ENCODE measurements around the gene GALNT1. TPM values are rescaled to one million over a fixed set of nuclear protein-coding genes. Genes with fewer than 3 reads are reported as not detected.
"Not testable (repeated sequence)": the region's sequence is repeated elsewhere in the genome, so short reads cannot be mapped to it uniquely, and the experiment has no call there.

The GALNT1 gene
- total RNA-seq = 127 and 164 TPM in 2 replicates

DNA sequence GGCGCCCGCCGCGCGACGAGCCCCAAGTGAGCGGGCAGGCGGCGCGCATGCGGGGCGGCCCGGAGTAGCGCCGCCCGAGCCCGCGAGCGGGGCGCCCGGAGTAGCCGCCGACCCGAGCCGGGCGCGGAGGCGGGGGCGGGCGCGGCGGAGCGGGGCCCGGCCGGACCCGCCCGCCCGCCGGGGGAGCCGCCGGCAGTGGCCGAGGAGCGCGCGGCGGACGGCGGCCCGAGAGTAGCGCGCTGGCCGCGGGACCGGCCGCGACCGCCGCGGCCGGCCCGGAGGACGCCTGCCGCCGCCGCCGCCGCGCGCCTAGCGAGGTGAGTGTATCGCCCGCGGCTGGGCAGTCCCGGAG, at the start of gene GALNT1:
TSS of gene GALNT1 (plus strand) at position 195 of the 352 bp plus-strand sequence. CDS start 72,923 bp downstream, outside the sequence.
- DNase-seq (ENCODE audit: low read depth in 2 of 2) = peak in 1 of 2 donors; percentile 25

DNA sequence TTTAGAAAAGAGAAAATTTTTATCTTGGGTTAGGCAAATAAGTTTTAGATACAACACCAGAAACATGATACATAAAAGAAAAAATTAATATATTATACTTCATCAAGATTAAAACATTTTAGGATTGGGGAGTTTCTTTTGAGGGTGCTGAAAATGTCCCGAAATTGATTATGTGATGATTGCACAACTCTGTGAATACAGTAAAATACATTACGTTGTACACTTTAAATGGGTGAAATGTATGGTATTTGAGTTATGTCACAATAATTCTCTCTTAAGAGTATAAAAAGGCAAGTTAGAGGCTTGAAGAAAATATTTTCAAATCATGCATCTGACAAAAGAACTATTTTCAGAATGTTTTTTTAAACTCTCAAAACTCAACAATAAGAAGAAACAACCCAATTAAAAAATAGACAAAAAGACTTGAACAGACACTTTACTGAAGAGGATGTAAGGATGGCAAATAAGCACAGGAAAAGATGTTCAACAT, 47.6 kb upstream of the GALNT1 start:
- DNase-seq (ENCODE audit: low read depth in 2 of 2) = no peak

DNA sequence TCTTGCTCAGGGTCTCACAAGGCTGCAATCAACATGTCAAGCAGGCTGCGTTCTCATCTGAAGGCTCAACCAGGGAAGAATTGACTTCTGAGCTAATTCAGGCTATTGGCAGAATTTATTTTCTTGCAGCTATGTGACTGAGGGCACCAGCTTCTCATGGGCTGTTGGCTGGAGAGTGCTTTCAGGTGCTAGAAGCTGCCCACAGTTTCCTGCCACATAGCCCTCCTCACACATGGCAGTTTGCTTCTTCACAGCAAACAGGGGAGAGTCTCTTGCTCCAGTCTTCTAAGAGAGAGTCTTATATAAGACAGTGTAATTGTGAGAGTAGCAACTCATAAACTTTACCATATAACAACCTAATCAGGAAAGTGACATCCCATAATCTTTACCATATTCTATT, 46.2 kb upstream of the GALNT1 start:
- DNase-seq (ENCODE audit: low read depth in 2 of 2) = no peak

DNA sequence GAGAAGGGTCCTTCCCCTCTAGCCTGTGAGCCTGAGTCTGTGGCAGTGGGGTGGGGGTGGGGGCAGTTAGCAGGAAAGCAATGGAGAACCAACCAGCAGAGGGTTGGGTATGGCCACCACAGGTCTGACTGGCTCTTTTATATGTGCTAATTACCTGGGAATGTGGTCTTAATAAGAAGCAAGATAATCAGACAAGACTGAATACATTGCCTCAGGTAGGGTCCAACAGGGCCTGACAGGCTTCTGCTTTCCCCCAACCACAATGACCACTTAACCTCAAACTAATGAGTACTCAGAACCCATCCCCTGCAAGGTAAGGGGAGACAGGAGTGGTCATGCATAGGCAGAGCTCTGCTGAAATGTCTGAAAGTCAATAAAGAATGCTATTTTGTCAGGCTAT, 39.2 kb upstream of the GALNT1 start:
- no peak for DNase-seq (ENCODE audit: low read depth in 2 of 2)

DNA sequence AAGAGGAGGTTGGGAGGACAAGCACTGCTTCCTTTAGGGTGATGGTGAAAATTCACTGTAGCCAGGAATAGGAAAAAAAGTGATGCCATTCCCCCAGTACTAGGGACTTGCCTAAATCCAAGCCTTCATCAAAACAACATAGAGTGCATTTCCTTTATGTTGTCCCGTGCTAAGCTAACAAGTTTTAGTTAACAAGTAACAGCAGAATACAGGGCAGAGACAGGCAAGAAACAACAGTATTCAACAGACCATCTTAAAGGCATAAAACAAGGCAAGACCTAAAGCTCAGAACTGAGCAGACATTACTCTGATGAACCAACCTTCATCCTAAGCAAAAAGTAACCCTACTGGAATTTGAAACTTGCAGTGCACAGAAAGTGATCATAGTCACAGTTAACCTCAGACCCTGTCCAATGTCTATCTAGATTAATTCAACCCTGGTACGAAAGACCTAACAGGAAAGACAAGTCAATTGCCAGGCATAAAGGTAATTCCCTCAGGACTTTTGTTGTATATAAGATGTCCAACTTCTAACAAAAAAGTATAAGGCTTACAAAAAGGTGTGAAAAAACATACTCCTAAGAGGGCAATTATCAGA, 34.4 kb upstream of the GALNT1 start:
- no peak for DNase-seq (ENCODE audit: low read depth in 2 of 2)

DNA sequence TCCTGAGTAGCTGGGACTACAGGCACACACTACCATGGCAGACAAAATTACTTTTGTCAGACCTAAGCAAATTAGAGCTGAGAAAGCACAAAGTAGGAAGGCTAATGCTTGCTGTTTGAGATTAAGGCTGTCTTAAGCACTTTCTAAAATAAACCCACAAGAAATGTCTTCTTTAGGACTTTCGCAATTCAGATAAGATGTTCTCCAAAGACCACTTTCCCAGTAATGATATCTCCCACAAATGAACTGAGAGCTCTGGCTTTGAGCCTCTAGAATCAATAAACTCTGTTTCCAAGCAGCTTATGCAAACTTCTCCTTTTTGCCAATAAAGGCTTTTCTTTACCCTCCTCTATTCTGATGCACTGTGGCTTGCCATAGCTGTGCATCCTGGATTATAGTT, 32.0 kb upstream of the GALNT1 start:
- no peak for DNase-seq (ENCODE audit: low read depth in 2 of 2)

DNA sequence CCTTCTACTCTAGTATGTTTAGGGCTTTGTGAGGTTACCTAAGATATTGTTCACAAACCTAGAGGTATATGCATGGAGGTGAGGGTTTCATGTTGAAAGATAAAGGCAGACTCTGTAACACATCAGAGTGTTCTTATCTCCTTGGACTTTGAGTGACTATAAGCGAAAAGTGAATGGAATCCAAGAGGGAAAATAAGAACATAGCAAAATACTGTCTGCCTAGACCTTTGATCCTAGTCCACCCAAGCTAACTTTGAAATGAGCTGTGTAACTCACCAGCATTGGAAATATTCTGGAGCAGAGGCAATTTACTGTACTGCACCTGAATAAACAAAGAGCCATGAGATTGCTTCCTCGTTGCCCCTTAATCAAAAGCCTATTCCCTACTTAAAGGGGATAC, 28.2 kb upstream of the GALNT1 start:
- peak in 1 of 2 donors; percentile 2 for DNase-seq (ENCODE audit: low read depth in 2 of 2)

DNA sequence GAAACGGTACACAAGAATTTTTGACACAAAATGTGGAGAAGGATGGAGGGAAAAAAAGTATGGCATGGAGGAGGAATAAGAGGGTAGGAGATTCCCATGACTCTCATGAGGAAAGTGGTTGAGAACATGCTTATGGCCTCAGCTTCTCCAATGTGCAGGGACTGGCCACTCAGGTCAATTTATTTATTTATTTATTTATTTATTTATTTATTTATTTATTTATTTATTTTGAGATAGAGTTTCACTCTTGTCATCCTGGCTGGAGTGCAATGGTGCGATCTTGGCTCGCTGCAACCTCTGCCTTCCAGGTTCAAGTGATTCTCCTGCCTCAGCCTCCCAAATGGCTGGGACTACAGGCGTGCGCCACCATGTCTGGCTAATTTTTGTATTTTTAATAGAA, 26.0 kb upstream of the GALNT1 start:
- not testable (repeated sequence) for DNase-seq (ENCODE audit: low read depth in 2 of 2)

DNA sequence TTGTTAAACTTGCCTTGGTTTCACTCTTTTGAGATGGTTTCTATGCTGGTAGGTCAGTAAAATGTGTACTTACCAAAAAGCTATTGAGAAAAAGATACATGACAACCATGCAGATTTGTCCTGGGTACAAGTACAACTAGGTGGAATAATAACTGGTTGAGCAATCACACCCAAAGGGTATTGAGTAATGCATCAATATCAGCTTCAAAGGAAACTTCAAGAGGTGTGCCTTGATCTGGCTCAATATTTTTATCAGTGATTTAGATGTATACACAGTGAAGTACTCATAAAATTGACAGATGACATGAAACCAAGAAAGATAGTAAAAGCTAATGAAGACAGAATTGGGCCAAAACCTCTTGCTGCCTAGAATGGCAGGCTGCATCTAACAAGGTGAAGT, 21.7 kb upstream of the GALNT1 start:
- DNase-seq (ENCODE audit: low read depth in 2 of 2) = no peak

DNA sequence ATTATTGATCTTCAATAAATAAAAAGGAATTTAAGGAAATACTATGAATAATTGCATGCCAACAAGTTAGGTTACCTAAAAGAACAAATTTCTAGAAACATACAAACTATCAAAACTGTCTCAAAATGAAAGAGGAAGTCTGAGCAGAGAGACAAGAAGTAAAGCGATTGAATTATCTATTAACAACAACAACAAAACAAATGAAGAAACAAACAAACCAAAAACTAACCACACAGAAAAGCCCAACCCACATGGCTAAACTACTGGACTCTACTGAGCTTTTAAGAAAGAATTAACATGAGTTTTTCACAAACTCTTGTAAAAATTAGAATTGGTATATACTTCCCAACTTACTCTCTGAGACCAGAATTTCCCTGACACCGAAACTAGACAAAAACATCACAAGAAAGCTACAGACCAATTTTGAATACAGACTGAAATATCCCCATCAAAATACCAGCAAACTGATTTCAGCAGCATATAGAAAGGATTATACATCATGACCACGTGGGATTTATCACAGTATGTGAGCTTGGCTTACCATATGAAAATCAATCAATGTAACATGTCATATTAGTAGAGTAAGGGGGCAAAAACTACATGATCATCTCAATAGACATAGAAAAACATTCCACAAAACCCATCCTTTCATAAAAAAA, 16.6 kb upstream of the GALNT1 start:
- no peak for DNase-seq (ENCODE audit: low read depth in 2 of 2)

DNA sequence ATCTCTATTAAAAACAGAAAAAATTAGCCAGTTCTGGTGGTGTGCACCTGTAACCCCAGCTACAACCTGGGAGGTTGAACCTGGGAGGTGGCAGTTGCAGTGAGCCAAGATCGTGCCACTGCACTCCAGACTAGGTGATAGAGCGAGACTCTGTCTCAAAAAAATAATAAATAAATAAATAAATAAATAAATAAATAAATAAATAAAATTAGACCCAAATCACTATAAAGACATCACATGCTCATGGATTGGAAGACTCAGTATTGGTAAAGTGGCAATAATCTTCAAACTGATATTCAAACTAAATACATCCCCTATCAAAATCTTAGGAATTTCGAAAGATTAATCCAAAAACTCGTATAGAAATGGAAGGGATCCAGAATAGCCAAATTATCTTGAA, 15.5 kb upstream of the GALNT1 start:
- DNase-seq (ENCODE audit: low read depth in 2 of 2) = no peak

DNA sequence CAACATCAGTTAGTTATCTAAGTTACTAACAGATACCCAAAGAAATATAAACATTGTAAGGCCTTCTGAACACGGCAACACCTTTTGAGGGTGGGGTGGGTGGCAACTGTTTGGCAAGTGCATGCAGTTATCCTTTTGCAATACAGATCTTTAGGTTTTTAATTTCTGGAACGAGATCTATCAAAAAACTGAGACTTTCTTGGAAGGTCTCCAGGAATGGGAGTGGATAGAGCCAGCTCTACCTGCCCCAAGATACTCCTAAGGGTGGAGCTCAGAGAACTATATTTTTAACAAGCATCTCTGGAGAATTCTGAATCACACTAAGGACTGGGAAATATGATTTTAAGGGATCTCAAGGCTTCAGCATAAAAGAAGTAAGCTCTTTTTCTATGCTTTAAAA, 11.4 kb upstream of the GALNT1 start:
- no peak for DNase-seq (ENCODE audit: low read depth in 2 of 2)

DNA sequence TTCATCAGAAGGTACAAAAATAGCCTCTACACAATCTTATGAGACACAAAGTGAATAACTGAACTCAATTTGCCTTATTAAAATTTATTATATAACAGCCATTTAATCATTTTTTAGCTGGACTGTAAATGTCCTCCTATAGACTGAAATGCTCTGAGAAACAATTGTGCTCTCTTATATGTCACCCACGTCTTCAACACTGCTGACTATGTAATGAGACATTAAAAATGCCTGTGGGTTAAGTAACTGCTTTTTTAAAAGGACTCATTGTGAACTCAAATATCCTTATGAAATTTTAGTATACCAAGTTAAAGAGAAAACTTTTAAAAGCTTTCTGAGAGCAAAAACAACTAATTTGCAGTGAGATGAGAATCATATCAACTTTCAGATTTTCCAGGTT, 10.4 kb upstream of the GALNT1 start:
- DNase-seq (ENCODE audit: low read depth in 2 of 2) = no peak

DNA sequence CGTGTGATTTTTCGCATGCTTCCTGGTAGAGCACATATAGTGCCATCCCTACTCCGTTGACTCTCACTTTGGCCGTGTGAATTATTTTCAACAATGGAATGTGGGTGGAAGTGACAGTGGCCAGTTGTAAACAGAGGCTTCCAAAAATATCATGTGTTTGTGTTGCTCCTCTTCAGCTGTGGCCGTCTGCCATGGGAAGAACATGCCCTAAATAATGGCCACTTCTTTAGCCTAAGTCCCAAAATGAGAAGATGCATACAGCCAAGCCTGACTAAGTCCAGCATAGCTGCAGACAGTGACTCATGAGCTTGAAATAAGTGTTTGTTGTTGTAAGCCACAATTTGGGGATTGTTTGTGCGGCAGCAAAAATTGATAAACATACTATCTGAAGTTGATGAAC, 8.9 kb upstream of the GALNT1 start:
- DNase-seq (ENCODE audit: low read depth in 2 of 2) = peak in 1 of 2 donors; percentile 10

DNA sequence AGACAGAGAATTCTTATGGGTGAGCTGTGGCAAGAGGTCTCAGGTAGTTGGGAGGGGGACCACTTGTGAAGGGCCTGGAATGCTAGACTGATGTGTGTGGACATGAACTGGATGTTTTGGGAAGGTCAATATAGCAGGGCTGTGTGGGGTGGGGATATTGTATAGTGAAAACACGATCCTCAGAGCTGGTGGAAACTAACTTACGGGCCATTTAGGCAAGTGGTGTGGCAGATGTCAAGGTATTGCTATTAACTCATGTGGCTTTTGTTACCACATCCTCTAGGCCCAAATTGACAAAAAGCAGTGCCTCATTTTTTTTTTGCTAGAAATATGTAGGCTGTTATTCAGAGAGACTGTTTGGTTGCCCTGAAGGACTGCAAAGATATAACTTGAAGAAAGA, 8.0 kb upstream of the GALNT1 start:
- DNase-seq (ENCODE audit: low read depth in 2 of 2) = no peak

DNA sequence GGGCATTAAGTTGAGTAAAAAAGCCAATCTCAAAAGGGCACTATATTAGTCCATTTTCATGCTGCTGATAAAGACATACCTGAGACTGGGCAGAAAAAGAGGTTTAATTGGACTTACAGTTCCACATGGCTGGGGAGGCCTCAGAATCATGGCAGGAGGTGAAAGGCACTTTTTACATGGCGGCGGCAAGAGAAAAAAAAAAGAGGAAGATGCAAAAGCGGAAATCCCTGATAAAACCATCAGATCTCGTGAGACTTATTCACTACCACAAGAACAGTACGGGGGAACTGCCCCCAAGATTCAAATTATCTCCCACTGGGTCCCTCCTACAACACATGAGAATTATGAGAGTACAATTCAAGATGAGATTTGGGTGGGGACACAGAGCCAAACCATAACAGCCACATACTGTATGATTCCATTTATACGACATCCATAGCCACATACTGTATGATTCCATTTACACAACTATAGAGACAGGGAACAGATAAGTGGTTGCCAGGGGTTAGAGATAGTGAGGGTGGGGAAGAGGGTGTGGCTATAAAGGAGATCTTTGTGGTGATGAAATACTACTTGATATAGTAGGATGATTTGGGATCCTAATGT, 5.2 kb upstream of the GALNT1 start:
- DNase-seq (ENCODE audit: low read depth in 2 of 2) = not testable (repeated sequence)

DNA sequence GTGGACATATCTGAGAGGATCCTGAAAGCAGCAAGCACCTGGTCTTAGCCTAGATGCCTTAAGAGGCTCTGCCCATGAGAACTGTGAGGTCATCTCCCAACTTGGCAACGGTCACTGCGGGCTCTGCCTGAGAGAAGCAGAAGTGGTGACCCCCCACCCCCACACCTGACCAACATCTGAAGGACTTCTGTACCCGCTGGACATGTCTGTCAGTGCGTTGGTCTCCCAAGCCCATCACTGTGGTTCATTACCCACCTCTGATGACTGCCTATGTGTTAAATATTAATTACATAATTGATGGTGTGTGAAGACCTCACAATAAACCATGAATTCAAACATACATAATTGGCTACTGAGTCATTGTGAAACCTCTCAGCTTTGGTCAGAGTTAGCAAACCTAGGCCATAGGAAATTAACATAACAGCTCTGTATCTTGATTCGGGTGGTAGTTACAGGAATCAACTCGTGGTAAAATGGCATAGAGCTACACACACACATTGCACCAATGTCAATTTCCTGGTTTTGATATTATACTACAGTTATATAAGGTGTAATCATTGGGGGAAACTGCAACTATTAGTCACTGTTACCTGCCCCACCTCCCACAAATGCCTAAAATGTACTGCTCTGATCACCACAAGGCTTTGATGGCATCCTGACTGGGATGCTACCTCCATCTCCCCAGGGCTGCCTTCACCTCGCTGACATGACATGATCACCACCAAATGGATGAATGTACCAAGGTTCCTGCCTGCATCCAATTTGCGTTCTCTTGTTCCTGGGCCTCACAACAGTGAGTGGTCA, 4.3 kb upstream of the GALNT1 start:
- DNase-seq (ENCODE audit: low read depth in 2 of 2) = no peak

DNA sequence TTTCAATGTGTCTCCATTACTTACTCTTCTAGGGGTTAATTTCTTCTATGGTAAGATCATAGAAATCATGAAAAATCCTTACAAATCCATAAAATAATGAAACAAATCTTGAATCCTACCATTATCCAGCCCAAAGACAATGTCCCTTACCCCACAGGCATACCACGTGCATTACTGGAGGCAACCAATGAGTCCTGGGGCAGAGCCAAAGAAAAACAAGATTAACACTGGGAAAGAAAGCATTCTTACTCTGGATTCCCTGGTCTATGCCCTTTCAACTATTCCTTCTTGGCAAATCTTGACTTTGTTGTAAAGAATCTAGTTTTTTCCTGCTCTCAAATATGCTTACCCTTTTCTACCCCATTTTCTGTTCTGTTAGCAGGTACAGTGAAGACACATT, 3.1 kb upstream of the GALNT1 start:
- no peak for DNase-seq (ENCODE audit: low read depth in 2 of 2)

DNA sequence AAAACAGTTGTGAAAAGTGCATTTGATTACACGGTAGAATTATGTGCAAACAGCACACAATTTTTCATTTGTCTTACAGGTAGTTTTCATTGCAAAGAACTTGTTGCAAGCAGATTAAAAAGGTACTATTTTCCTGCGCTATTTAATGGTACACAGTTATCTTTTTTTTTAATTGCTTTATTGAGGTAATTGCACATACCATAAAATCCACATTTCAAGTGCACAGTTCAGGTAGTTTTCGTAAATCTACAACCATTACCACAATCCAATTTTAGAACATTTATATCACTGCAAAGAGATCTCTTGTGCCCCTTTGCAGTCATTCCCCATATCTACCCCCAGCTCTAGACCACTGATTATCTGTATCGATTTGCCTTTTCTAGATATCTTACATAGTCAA, 2.6 kb upstream of the GALNT1 start:
- DNase-seq (ENCODE audit: low read depth in 2 of 2) = no peak

DNA sequence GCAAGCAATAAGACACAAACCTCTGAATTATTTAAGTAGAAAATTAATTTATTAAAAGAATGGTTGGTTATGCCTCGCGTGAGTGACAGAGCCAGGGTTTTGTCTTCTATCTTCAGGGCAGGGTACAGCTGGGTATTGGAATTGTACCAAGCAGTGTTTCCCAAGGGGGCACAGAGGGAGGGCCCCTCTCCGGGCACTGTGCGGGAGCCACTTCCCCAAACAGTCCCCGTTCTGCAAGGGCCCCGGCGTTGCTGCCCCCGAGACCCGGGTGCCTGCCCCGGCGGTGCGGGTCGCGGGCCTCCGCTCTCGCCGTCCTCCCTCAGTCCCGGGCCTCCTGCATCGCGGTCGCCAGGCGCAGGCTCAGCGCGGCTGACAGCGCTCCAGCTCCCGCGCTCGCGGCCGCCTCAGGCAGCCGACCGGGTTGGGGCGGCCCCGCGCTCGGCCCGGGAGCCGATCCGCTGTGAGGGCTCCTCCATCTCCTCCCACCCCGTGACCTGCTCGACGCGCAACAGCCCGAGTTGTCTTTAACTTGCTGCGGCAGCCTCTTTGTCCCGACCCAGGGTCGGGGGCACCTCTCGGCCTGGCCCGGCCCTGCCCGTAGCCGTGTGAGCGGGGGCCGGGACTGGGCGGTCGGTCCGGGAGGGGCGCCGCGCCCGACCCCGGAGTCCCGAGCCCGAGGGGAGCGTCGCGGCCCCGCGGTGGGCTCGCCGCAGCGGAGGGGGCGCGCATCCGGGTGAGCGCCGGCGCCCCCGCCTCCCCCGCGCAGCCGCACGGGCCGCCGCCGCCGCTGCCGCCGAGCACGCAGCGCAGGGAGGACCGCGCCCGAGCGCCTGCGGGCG, 620 bp upstream of the GALNT1 start:
- DNase-seq (ENCODE audit: low read depth in 2 of 2) = peak in 1 of 2 donors; percentile 68

DNA sequence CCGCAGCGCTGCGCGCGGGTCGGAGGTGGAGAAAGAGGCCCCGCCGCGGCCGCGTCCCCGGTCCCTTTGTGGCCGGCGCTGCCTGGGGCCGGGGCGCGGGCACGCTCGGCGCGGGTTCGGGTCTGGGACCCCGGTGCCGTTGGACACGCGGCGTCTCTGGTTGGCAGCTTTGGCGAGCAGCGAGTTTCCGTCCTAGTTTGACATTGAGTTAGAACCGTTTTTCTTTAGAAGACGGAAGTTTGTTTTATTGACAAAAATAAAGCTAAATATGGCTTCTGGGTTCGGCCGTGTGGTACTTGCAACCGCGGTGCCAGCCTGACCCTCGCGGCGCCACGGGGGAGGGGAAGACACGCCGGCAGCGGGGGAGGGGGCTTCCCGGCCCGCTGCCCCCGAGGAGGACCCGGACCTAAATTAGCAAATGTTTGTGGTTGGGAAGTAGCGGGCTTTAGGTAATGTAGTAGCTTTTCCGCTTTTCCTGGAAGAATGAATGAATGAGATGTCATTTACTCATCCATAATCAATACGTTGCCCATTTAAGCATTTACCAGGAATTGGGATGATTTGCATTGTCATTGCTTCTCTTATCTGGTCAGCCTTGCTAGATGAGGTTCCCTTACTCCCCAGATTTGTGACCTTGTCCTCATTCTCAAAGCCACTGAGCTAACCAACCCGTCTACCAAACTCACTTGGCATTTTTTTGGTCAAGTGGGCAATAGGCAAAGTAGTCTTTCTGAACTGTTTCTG, 530 bp downstream of the GALNT1 start:
- DNase-seq (ENCODE audit: low read depth in 2 of 2) = peak in 1 of 2 donors; percentile 20

Data from dermis microvascular lymphatic vessel endothelial cell (primary cell).